Activated CD4-positive, alpha-beta T cell treated with anti-CD3 and anti-CD28 coated beads, Interleukin-2, amount 10 ng/mL, durations not matched to agents 7 days and 5 days (primary cell): Measurements from ENCODE around the gene EPB41L1. TPM values are rescaled to one million over a fixed set of nuclear protein-coding genes. Genes with fewer than 3 reads are reported as not detected.

Experiments used
- CTCF ChIA-PET: fragments of 350-600 bp; sonication (Branson Sonifier 250); formaldehyde crosslinking; loops from one replicate; lab custom pipeline; 2021; ENCODE audit warnings: antibody characterized with exemption; lab: Charles Lee
- POLR2A ChIA-PET: fragments of 350-600 bp; sonication (Branson Sonifier 250); formaldehyde crosslinking; loops from one replicate; lab custom pipeline; 2021; ENCODE audit warnings: antibody characterized with exemption; lab: Charles Lee
- DNase-seq: peaks from one replicate; pipeline ENCODE4 v3.0.0-alpha.2; 2020
- H3K27ac Mint-ChIP-seq: one replicate; pipeline ENCODE4 v1.8.0; 2021; ENCODE audit warnings: mild to moderate bottlenecking, moderate library complexity, mixed read lengths
- H3K27me3 Mint-ChIP-seq: one replicate; pipeline ENCODE4 v1.8.0; 2021; ENCODE audit warnings: mixed read lengths
- H3K36me3 Mint-ChIP-seq: one replicate; pipeline ENCODE4 v1.8.0; 2021; ENCODE audit warnings: low read depth, mixed read lengths
- H3K4me1 Mint-ChIP-seq: one replicate; pipeline ENCODE4 v1.8.0; 2021; ENCODE audit warnings: mixed read lengths
- H3K4me3 Mint-ChIP-seq: one replicate; pipeline ENCODE4 v1.8.0; 2021; ENCODE audit warnings: mild to moderate bottlenecking, moderate library complexity, mixed read lengths
- H3K9me3 Mint-ChIP-seq: one replicate; pipeline ENCODE4 v1.8.0; 2021; ENCODE audit warnings: mixed read lengths
- total RNA-seq, 2 experiments: library from RNA; stranded (reverse); gene quantifications; one replicate each; pipeline ENCODE4 v1.2.3, GENCODE V29; 2021

The EPB41L1 gene
- total RNA-seq, 2 experiments from 2014 or later = 0.22 TPM; not detected in 1

DNA sequence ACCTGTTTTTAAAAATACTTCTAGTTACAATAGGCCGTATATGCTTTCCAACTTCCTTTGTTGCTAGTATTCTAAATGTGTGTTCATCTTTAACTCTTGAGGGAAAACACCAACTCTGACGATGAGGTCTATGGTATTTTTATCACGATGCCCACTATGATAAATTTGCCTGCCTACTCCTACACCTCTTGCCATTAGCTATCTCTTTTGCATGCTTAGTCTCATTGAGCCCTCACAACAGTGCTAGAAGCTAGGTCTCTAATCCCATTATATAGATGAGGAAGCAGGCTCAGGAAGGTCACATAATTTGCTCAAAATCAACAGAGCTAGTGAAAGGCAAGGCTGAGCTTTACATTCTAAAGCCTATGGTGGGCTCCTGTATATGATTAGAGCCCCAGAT lies 94.9 kb downstream of the EPB41L1 start:
- Mint-ChIP-seq H3K4me1 (peaks cover 6% of the 10 kb centered on the region), H3K27ac (no peak overlapping the region), H3K4me3 (no peak overlapping the region), H3K9me3 (no peaks in the 10 kb centered on the region), H3K27me3 (no peaks in the 10 kb centered on the region), H3K36me3 (peaks cover 38% of the 10 kb centered on the region)
- ChIA-PET CTCF (interaction anchor here (1.4 kb wide), 1 partner anchor 17 kb away, joined by 3 read pairs; no protein-coding TSS in a partner anchor), POLR2A (interaction anchor here (0.5 kb wide), 1 partner anchor 215 kb away, joined by 4 read pairs; no protein-coding TSS in a partner anchor)
- DNase-seq = no peak

DNA sequence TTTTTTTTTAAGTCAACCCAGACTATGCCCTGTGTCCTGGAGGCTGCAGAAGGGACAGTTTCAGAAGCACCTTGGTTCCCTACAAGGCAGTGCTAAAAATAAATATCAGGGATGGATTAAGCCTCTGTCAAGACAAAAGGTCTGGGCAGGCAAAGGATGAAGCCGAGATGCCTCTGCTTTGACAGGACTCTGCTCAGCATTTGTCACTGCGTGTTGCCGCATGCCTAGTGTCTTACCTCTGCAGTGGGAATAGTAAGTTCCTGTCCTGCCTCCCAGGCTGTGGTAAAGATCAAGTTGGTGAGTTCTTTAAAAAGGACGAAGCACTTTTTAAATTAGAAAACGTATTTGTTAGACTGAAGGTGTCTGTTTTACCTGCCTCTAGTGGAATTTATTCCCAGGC lies 96.9 kb downstream of the EPB41L1 start:
- POLR2A ChIA-PET = no interaction called here
- Mint-ChIP-seq H3K36me3 (peaks cover 26% of the 10 kb centered on the region), H3K9me3 (no peaks in the 10 kb centered on the region), H3K4me1 (peaks cover 6% of the 10 kb centered on the region), H3K27ac (no peak overlapping the region), H3K27me3 (no peaks in the 10 kb centered on the region), H3K4me3 (no peak overlapping the region)
- CTCF ChIA-PET = no interaction called here
- DNase-seq = no peak

DNA sequence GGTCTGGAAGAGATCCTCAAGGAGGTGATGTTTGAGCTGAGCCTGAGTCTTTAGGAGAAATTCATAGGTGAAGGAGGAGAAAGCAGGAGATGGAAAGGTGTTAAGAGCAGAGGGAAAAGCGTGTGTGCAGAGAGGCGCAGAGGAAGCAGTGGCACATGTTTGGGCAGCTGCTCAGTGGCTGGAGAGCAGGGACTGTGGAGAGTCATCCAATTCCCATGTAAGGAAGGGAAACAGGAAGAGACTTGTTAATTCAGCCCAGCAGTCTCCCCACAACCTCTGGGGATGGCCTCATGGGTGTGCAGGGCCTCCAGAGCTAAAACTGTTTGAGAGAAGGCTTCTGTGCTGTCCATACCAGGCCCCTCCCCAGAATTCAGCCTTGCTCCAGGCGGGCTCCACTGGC lies 98.0 kb downstream of the EPB41L1 start:
- CTCF ChIA-PET = no interaction called here
- no peaks in the 10 kb centered on the region for H3K27me3 Mint-ChIP-seq
- peaks cover 29% of the 10 kb centered on the region for H3K36me3 Mint-ChIP-seq
- POLR2A ChIA-PET = interaction anchor here (0.5 kb wide), 1 partner anchor 342 kb away, joined by 3 read pairs; no protein-coding TSS in a partner anchor
- no peaks in the 10 kb centered on the region for H3K9me3 Mint-ChIP-seq
- H3K4me3 Mint-ChIP-seq = no peak overlapping the region
- H3K27ac Mint-ChIP-seq = no peak overlapping the region
- H3K4me1 Mint-ChIP-seq = peaks cover 6% of the 10 kb centered on the region
- no peak for DNase-seq

DNA sequence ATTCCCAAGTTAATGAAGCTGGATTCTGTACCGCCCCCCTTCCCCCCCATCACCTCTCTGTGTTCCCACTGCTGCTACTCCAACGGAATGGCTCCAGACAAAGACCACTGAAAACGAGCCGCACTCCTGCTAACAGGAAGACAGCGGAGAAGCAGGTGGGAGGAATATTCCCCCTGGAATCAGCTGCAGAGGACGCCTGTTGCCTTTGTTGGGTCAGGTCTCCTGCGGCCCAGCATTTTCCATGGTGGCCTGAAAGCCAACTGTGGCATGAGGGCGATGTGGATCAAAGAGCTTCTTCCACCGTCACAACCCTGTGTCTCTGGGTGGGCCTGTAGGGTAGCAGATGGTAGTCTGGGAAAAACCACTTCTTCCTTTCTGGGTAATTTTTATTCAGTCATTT lies 98.5 kb downstream of the EPB41L1 start:
- no peaks in the 10 kb centered on the region for H3K27me3 Mint-ChIP-seq
- peaks cover 25% of the 10 kb centered on the region for H3K36me3 Mint-ChIP-seq
- ChIA-PET POLR2A (interaction anchor here (0.5 kb wide), 1 partner anchor 342 kb away, joined by 3 read pairs; no protein-coding TSS in a partner anchor), CTCF (interaction anchor here (0.6 to 0.8 kb wide), 2 partner anchors 19 to 743 kb away, joined by 3 read pairs; no protein-coding TSS in a partner anchor)
- no peak overlapping the region for H3K4me3 Mint-ChIP-seq
- no peak overlapping the region for H3K27ac Mint-ChIP-seq
- no peaks in the 10 kb centered on the region for H3K9me3 Mint-ChIP-seq
- no peak for DNase-seq
- peaks cover 5% of the 10 kb centered on the region for H3K4me1 Mint-ChIP-seq

DNA sequence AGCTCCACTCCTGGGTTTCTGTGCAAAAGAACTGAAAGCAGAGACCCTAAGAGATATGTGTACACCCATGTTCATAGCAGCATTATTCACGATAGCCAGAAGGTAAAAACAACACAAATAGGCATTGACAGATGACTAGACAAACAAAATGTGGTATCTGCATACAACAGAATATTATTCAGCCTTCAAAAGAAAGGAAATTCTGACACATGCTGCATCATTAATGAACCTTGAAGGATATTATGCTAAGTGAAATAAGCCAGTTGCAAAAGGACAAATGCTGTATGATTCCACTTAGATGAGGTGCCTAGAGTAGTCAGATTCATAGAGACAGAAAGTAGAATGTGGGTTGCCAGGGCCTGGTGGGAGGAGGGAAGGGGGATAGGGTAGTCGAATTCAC lies 99.5 kb downstream of the EPB41L1 start:
- DNase-seq = no peak
- ChIA-PET CTCF (interaction anchor here (0.6 kb wide), 1 partner anchor 217 kb away, joined by 3 read pairs; no protein-coding TSS in a partner anchor), POLR2A (no interaction called here)
- Mint-ChIP-seq H3K4me3 (no peak overlapping the region), H3K36me3 (peaks cover 20% of the 10 kb centered on the region), H3K4me1 (peaks cover 2% of the 10 kb centered on the region), H3K27ac (no peak overlapping the region), H3K9me3 (no peaks in the 10 kb centered on the region), H3K27me3 (no peaks in the 10 kb centered on the region)

DNA sequence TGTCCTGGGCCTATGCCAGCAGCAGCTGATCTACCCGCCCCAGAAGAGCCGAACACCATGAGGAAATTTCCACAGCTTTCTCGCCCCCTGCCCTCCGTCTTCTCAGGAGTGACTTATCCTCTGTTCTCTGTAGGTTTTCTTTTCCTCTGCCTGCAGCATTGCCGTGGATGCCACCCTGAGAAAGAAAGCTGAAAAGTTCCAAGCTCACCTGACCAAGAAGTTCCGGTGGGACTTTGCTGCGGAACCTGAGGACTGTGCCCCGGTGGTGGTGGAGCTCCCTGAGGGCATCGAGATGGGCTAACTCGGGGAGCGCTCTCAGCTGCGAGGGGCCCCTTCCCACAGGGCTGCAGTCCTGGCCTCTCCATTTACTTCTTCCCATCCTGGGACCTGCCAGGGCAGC lies 100.9 kb downstream of the EPB41L1 start:
- POLR2A ChIA-PET = no interaction called here
- CTCF ChIA-PET = interaction anchor here (0.6 kb wide), 1 partner anchor 19 kb away, joined by 3 read pairs; the partner anchor contains the start of gene AAR2
- peaks cover 15% of the 10 kb centered on the region for H3K36me3 Mint-ChIP-seq
- H3K27ac Mint-ChIP-seq = no peak overlapping the region
- no peaks in the 10 kb centered on the region for H3K9me3 Mint-ChIP-seq
- H3K4me1 Mint-ChIP-seq = no peaks in the 10 kb centered on the region
- no peaks in the 10 kb centered on the region for H3K27me3 Mint-ChIP-seq
- H3K4me3 Mint-ChIP-seq = no peak overlapping the region
- no peak for DNase-seq

DNA sequence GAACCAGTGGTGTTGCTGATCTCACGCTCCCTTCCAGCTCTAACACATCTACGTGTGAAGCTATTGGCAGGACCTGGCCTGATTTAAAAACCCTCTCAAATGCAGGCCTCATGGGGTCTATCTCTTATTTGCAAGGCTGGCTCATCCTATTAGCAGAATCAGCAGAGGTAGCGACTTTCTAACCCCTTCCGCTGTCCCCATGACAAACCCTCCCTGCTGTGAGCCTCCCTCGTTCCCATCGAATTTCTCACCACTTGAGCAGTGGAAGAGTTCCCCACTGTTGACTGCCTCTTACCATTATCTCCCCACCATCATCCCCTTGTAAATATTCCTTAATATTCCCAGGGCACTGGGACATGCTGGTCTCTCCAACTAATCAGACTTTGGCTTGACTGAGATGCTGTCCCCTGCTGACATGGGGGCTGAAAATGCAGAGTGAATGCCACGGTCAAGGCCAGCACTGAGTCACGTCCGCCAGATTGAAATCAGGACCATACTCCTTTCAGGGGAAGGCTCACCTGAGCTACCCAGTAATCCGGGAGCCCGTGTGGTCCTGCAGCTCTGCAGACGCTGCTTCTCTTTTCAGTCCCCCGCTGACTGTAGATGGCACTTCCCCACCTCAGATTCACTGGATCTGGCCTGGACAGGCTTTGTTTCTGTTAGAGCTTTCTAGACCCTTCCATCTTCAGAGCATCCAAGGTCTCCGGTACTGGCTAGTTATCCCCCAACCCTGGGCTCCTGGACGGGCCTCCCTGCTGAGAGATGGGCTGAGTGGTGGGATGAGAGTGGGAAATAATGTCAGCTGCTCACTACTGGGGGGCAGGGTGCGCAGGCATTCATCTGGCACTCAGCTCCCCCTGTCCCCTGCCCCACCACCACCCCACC lies 104.9 kb downstream of the EPB41L1 start:
- POLR2A ChIA-PET = no interaction called here
- H3K36me3 Mint-ChIP-seq = peaks cover 10% of the 10 kb centered on the region
- no peak overlapping the region for H3K4me3 Mint-ChIP-seq
- CTCF ChIA-PET = no interaction called here
- H3K9me3 Mint-ChIP-seq = no peaks in the 10 kb centered on the region
- H3K27ac Mint-ChIP-seq = peak overlapping the region; percentile 4
- no peak for DNase-seq
- H3K4me1 Mint-ChIP-seq = no peaks in the 10 kb centered on the region
- no peaks in the 10 kb centered on the region for H3K27me3 Mint-ChIP-seq

DNA sequence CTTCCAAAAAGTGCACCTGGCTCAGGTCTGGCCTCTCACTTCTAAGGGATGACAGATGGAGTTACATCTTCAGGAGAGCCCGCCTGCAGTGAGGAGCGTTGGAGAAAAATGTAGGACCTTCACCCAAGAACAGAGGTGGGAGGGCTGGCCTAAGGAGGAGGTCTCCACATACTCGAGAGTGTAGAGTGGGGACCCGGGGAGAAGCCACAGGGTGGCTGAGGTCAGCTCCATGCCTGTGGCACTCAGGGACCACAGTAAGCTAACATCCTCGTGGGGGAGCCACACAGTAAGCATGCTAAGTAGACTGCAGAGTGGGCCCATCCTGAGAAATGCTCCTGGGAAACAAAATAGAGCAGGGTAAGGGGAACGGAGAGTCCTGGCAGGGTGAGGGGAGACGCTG lies 105.8 kb downstream of the EPB41L1 start:
- no peak for DNase-seq
- ChIA-PET CTCF (no interaction called here), POLR2A (no interaction called here)
- no peak overlapping the region for H3K4me3 Mint-ChIP-seq
- no peaks in the 10 kb centered on the region for H3K4me1 Mint-ChIP-seq
- H3K27me3 Mint-ChIP-seq = no peaks in the 10 kb centered on the region
- H3K27ac Mint-ChIP-seq = no peak overlapping the region
- H3K9me3 Mint-ChIP-seq = no peaks in the 10 kb centered on the region
- peaks cover 10% of the 10 kb centered on the region for H3K36me3 Mint-ChIP-seq

DNA sequence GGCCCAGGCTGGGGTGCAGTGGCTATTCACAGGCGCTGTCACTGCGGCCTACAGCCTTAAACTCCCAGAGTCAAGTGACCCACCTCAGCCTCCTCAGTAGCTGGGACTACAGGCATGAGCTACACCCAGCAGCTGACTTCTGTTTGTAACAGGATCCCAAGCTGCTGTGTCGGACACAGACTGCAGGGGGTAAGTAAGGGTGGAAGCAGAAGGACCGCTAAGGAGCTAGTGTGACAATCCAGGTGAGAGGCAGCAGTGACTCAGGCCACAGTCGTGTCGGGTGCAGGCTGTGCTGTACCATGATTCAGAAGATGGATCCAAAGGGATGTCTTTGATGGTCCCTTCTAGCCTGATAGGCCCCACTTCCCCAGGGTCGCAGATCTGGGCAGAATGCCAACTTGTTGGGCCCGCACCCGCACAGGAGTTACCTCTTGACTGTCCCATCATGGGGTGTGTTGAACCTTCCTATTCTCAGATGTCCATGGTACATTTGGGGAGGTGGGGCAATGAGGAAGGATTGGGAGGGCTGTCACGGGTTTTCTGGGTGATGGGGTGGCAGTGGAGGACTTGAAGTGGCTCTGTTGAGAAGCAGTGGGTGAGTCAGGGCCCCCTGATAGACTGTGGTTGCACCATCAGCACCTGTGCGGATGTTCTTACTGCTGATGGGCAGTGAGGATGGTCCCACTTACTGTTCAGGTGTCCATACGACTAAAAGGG lies 107.0 kb downstream of the EPB41L1 start:
- H3K27ac Mint-ChIP-seq = no peak overlapping the region
- H3K4me1 Mint-ChIP-seq = no peaks in the 10 kb centered on the region
- no peak for DNase-seq
- peaks cover 9% of the 10 kb centered on the region for H3K36me3 Mint-ChIP-seq
- H3K4me3 Mint-ChIP-seq = no peak overlapping the region
- no peaks in the 10 kb centered on the region for H3K9me3 Mint-ChIP-seq
- no peaks in the 10 kb centered on the region for H3K27me3 Mint-ChIP-seq
- CTCF ChIA-PET = no interaction called here
- POLR2A ChIA-PET = no interaction called here

DNA sequence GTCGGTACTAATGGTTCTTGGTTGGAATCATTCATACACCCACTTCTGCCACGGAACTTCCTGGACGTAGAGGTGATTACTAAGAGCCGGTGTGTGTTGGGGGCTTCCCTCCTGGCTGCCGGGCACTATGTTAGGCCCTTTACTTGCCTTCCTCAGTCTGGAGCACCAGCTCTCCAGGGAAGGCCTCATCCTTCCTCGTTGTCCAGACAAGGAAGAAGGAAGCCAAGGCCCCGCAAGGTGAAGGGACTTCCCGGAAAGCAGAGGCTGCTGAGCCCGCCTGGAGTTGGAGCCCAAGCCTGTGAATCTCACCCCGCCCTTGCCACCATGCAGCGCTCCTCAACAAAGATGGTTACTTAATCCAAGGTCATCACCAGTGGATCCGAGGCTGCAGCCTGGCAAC lies 107.9 kb downstream of the EPB41L1 start:
- POLR2A ChIA-PET = no interaction called here
- H3K4me1 Mint-ChIP-seq = no peaks in the 10 kb centered on the region
- H3K4me3 Mint-ChIP-seq = no peak overlapping the region
- H3K9me3 Mint-ChIP-seq = no peaks in the 10 kb centered on the region
- no peaks in the 10 kb centered on the region for H3K36me3 Mint-ChIP-seq
- H3K27ac Mint-ChIP-seq = no peak overlapping the region
- no peak for DNase-seq
- H3K27me3 Mint-ChIP-seq = no peaks in the 10 kb centered on the region
- CTCF ChIA-PET = no interaction called here

DNA sequence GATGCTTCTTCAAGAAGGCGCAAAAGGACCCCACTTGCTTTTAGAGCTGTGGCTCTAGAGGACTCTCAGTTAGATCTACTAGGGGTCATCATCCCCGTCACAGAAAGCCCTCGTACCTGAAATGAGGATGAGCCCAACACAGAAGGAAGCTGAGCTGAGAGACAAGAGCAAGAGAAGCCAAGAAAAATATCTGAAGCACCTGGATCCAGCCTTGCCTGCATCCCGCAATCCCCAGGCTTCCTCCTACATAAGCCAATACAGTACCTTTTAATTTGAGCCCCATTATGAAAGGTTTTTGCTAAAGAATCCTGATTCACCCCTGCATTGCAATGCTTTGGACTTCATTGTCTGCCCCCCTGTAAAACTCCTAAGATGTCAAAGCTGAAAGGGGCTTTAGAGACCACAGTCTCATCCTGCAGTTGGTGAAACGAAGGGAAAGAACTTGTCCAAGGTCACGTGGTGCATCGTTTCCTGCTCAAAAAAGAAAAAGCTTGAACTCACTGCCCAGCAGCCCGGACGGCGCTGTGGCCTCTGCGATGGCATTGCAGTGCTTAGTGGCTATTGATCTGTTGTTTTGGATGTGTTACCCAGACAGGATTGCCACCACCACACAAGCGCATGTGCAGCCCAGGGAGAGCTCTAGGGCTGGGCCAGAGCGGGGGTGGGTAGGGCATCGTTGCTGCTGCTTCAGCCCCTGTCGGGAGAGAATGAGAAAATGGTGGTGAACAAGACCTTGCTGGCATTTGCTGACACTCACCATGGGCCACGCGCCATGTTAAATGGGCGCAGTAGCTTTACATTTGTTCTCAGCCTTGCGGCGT lies 110.1 kb downstream of the EPB41L1 start:
- H3K27me3 Mint-ChIP-seq = no peaks in the 10 kb centered on the region
- H3K36me3 Mint-ChIP-seq = no peaks in the 10 kb centered on the region
- no peaks in the 10 kb centered on the region for H3K9me3 Mint-ChIP-seq
- no peak for DNase-seq
- no peak overlapping the region for H3K27ac Mint-ChIP-seq
- ChIA-PET POLR2A (no interaction called here), CTCF (interaction anchor here (0.6 to 1.3 kb wide), 3 partner anchors 10 to 25 kb away, joined by 3 to 4 read pairs (median 4); no protein-coding TSS in a partner anchor)
- H3K4me3 Mint-ChIP-seq = no peak overlapping the region
- no peaks in the 10 kb centered on the region for H3K4me1 Mint-ChIP-seq

DNA sequence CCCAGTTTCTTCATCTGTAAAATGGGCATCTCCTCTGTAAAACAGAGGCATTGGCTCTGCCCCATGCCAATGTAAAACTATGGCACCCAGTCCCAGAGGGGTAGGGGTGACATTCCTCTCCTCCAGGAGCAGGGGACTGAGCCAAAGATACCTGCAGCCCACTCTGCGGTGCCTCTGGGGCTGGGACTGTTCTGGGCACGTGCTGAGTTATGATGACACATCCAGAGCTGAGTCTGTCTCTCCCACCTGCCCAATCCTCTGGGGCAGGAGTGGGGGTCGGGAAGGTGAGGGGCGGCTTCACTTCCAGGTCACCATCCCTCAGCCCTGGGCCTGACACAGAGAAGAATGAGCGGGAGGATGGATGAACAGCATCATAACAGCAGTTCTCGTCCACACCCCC lies 111.6 kb downstream of the EPB41L1 start:
- Mint-ChIP-seq H3K9me3 (no peaks in the 10 kb centered on the region), H3K4me3 (no peak overlapping the region), H3K27ac (no peak overlapping the region), H3K4me1 (no peaks in the 10 kb centered on the region), H3K36me3 (no peaks in the 10 kb centered on the region), H3K27me3 (no peaks in the 10 kb centered on the region)
- CTCF ChIA-PET = interaction anchor here (0.6 to 1.3 kb wide), 2 partner anchors 17 to 665 kb away, joined by 3 read pairs; no protein-coding TSS in a partner anchor
- POLR2A ChIA-PET = no interaction called here
- no peak for DNase-seq
